ENCODE data around the gene ZNF611.

The ZNF611 gene

DNA sequence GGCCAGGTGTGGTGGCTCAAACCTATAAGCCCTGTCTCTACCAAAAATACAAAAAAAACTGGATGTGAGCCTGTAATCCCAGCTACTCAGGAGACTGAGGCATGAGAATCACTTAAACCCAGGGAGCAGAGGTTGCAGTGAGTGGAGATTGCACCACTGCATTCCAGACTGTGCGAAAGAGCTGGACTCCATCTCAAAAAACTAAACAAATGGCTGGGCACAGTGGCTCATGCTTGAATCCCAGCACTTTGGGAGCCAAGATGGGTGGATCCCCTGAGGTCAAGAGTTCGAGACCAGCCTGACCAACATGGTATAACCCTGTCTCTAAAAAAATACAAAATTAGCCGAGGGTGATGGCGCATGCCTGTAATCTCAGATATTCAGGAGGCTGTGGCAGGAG lies 61.8 kb downstream of the ZNF611 start:
- H3F3A ChIP-seq (ENCODE audit: insufficient read depth), result no peaks in the 10 kb centered on the region
- no peak overlapping the region for H2AFZ ChIP-seq (ENCODE audit: low read depth, low read length, severe bottlenecking)
- no peak overlapping the region for H3K4me2 ChIP-seq (ENCODE audit: low read depth, low read length, poor library complexity, severe bottlenecking)
- no peak overlapping the region for H3K4me3 ChIP-seq (ENCODE audit: insufficient read depth, low read length, poor library complexity, severe bottlenecking)
- peaks cover 13% of the 10 kb centered on the region; the same call in 1 of the 2 replicates for H4K20me1 ChIP-seq (ENCODE audit: low read depth, low read length)
- peaks cover 10% of the 10 kb centered on the region for H3K36me3 ChIP-seq (ENCODE audit: low read length)
- H3K9ac ChIP-seq (ENCODE audit: low read length), result no peak overlapping the region
- TF ChIP-seq, protein P1, sequence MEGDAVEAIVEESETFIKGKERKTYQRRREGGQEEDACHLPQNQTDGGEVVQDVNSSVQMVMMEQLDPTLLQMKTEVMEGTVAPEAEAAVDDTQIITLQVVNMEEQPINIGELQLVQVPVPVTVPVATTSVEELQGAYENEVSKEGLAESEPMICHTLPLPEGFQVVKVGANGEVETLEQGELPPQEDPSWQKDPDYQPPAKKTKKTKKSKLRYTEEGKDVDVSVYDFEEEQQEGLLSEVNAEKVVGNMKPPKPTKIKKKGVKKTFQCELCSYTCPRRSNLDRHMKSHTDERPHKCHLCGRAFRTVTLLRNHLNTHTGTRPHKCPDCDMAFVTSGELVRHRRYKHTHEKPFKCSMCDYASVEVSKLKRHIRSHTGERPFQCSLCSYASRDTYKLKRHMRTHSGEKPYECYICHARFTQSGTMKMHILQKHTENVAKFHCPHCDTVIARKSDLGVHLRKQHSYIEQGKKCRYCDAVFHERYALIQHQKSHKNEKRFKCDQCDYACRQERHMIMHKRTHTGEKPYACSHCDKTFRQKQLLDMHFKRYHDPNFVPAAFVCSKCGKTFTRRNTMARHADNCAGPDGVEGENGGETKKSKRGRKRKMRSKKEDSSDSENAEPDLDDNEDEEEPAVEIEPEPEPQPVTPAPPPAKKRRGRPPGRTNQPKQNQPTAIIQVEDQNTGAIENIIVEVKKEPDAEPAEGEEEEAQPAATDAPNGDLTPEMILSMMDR (IDR thresholded peaks at IDR 0.05; ENCODE audit: insufficient read depth, low read length, poor library complexity, severe bottlenecking), result no peak
- TF ChIP-seq EZH2phosphoT487 (conservative IDR thresholded peaks at IDR 0.05; ENCODE audit: low read length), result no peak
- H3K9me2 ChIP-seq (replicated peaks; ENCODE audit: insufficient read depth, low read length), result no peaks in the 10 kb centered on the region
- H3K9me3 ChIP-seq (ENCODE audit: insufficient read depth, low read length), result no peaks in the 10 kb centered on the region
- no peaks in the 10 kb centered on the region for H3K27me3 ChIP-seq (ENCODE audit: low read length)
- peaks cover 87% of the 10 kb centered on the region for H3K79me2 ChIP-seq (ENCODE audit: insufficient read depth, low read length)
- no peak overlapping the region for H3K27ac ChIP-seq (ENCODE audit: low read depth, low read length)

DNA sequence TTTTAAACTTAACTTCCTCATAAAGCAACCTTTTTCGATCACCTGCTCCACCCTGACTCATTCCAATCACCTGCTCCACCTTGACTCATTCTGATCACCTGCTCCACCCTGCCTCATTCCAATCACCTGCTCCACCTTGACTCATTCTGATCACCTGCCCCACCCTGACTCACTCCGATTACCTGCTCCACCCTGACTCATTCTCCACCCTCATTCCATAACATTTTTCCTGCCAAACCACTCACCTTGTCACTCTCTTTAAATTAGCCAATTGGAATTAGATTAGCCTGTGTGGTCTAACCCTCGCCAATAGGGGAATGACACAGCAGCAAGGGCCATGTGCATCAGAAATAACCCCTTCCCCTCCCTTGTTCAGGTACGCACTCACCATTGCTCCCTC lies 64.8 kb downstream of the ZNF611 start:
- no peak overlapping the region for H3K4me2 ChIP-seq (ENCODE audit: low read depth, low read length, poor library complexity, severe bottlenecking)

DNA sequence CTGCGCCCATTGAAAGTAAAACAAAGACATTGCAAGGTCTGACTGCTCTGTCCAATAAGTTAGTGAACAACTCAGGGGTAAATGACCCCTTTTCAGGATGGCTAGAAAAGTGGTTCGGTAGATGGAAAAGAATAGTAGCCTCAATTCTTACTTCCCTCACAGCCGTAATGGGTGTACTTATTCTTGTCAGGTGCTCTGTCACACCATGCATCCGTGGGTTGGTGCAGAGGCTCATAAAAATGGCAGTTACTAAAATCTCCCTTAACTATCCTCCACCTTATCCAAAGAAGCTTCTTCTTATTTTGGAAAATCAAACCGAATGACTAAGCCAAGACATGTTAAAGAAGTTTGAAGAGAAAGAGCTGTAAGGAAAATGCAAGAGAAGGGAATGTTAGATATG lies 65.3 kb downstream of the ZNF611 start:
- Histone ChIP-seq H3K27ac (ENCODE audit: low read depth, low read length) (no peak overlapping the region), H3F3A (ENCODE audit: insufficient read depth) (no peaks in the 10 kb centered on the region)

More for the DNA sequence above, 64.8 kb downstream of the ZNF611 start:
- no peak for TF ChIP-seq EZH2phosphoT487 (conservative IDR thresholded peaks at IDR 0.05; ENCODE audit: low read length)
- TF ChIP-seq, protein P1 (IDR thresholded peaks at IDR 0.05; ENCODE audit: insufficient read depth, low read length, poor library complexity, severe bottlenecking), result no peak
- Histone ChIP-seq H3F3A (ENCODE audit: insufficient read depth) (no peaks in the 10 kb centered on the region), H3K4me3 (ENCODE audit: insufficient read depth, low read length, poor library complexity, severe bottlenecking) (no peak overlapping the region), H4K20me1 (ENCODE audit: low read depth, low read length) (peaks cover 12% of the 10 kb centered on the region; the same call in 1 of the 2 replicates), H3K27me3 (ENCODE audit: low read length) (no peaks in the 10 kb centered on the region), H2AFZ (ENCODE audit: low read depth, low read length, severe bottlenecking) (no peak overlapping the region), H3K27ac (ENCODE audit: low read depth, low read length) (no peak overlapping the region), H3K9me2 (replicated peaks; ENCODE audit: insufficient read depth, low read length) (no peaks in the 10 kb centered on the region), H3K36me3 (ENCODE audit: low read length) (peaks cover 10% of the 10 kb centered on the region), H3K9ac (ENCODE audit: low read length) (no peak overlapping the region), H3K79me2 (ENCODE audit: insufficient read depth, low read length) (peaks cover 92% of the 10 kb centered on the region), H3K9me3 (ENCODE audit: insufficient read depth, low read length) (no peaks in the 10 kb centered on the region)

More for the DNA sequence above, 65.3 kb downstream of the ZNF611 start:
- Histone ChIP-seq H3K79me2 (ENCODE audit: insufficient read depth, low read length) (peaks cover 90% of the 10 kb centered on the region), H3K9me2 (replicated peaks; ENCODE audit: insufficient read depth, low read length) (no peaks in the 10 kb centered on the region), H3K9me3 (ENCODE audit: insufficient read depth, low read length) (no peaks in the 10 kb centered on the region), H3K36me3 (ENCODE audit: low read length) (peaks cover 10% of the 10 kb centered on the region), H3K9ac (ENCODE audit: low read length) (no peak overlapping the region), H3K4me3 (ENCODE audit: insufficient read depth, low read length, poor library complexity, severe bottlenecking) (no peak overlapping the region), H2AFZ (ENCODE audit: low read depth, low read length, severe bottlenecking) (no peak overlapping the region), H4K20me1 (ENCODE audit: low read depth, low read length) (peaks cover 8% of the 10 kb centered on the region; the same call in 1 of the 2 replicates), H3K4me2 (ENCODE audit: low read depth, low read length, poor library complexity, severe bottlenecking) (no peak overlapping the region), H3K27me3 (ENCODE audit: low read length) (no peaks in the 10 kb centered on the region)
- TF ChIP-seq, protein P1 (IDR thresholded peaks at IDR 0.05; ENCODE audit: insufficient read depth, low read length, poor library complexity, severe bottlenecking), result no peak
- TF ChIP-seq EZH2phosphoT487 (conservative IDR thresholded peaks at IDR 0.05; ENCODE audit: low read length), result no peak
